Panc1 (cell line): ENCODE results near the gene P2RX1.

Experiments used
- CTCF ChIP-seq: fragments of 450-650 bp; IDR thresholded peaks from 2 replicates; pipeline ENCODE4 v1.5.1; 2017; ENCODE audit warnings: mild to moderate bottlenecking
- POLR2AphosphoS5 ChIP-seq: IDR thresholded peaks from 2 replicates; pipeline ENCODE4 v1.6.1; 2012; ENCODE audit warnings: mild to moderate bottlenecking, low read depth, low read length, moderate library complexity

DNA sequence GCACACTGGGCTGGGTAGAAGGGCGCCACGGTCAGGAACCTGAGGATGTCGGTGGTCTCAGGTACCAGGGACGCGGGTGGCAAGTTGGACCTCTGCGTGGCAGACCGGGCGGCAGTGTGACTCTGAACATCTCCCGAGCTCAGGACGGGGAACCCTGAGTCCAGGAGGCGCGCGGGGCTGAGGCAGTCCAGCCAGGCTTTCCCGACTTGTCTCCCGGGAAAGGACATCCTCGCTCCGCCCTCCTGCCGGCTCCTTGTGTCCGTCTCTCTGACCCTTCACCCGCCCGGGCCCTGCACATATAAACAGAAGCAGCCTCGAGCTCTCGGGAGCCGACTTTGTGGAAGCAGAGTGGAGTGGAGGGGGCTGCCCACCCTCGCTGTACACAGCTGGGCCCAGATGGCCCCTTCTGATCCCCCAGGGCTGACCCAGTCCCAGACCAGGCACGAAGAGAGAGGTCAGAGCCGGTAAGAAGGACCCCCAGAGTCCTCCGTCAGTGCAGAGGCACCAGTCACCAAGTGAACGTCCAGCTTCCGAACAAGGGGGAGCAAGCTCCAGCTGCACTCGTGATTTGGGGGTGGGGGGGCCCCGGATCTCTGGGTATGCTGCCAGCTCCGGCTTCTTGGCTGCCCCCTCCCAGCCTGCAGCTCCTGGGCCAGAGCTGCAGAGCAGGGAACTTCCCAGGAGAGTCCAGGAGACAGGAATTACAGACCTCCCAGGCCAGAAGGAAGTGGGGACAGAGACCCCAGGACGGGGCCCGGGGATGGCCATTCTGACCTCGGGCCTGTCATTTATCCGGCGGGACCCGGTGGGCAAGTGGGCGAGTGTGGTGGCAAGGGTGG lies 8.5 kb upstream of the P2RX1 start:
- no peak for TF ChIP-seq CTCF
- no peak for TF ChIP-seq POLR2AphosphoS5
